Activated CD8-positive, alpha-beta memory T cell treated with anti-CD3 and anti-CD28 coated beads, Interleukin-2, amount 50 U/mL, for 4 hours (primary cell): ENCODE data around the gene PLVAP.
A peak's percentile ranks its signal among the peaks of the same experiment; 100 is the strongest.

ENCODE experiments used
- DNase-seq: peaks from one replicate; pipeline ENCODE4 v3.0.0-alpha.2; 2020

The PLVAP gene

DNA sequence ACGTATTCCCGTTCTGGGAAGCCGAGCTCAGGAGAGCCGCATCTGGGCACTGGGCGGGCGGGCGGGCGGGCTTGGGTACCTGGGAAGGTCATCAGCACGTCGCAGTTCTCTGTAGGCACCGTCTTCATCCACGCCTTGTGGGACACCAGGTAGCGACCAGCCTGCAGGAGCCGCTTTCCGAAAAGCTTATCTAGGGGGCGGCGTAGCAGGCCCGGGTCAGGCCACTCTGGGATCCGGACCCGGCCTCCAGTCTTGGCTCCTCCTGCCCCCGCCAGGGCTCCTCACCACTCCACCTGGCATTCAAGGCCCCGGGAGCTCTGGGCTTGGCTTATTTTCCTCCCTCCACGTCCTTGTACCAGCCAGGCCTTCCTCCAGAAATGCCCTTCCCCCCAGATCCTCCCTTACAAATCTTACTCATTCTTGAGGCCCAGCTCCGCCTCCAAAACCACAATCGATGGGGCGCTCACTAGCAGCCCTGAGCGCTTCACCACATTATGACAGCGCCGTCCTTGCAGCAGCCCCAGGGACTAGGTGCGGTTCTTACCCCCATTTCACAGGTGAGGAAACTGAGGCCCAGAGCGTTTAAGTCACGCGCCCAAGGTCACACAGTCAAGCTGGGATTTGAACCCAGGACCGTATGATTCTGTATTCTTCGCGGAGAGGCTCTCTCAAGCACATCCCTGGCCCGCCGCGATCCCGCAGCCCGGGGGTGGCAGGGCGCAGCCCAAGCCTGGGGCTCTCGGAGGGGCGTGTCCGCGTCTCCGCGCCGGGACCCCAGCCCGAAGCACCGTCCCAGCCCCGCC, 43.3 kb downstream of the PLVAP start:
- peak; percentile 78 for DNase-seq

DNA sequence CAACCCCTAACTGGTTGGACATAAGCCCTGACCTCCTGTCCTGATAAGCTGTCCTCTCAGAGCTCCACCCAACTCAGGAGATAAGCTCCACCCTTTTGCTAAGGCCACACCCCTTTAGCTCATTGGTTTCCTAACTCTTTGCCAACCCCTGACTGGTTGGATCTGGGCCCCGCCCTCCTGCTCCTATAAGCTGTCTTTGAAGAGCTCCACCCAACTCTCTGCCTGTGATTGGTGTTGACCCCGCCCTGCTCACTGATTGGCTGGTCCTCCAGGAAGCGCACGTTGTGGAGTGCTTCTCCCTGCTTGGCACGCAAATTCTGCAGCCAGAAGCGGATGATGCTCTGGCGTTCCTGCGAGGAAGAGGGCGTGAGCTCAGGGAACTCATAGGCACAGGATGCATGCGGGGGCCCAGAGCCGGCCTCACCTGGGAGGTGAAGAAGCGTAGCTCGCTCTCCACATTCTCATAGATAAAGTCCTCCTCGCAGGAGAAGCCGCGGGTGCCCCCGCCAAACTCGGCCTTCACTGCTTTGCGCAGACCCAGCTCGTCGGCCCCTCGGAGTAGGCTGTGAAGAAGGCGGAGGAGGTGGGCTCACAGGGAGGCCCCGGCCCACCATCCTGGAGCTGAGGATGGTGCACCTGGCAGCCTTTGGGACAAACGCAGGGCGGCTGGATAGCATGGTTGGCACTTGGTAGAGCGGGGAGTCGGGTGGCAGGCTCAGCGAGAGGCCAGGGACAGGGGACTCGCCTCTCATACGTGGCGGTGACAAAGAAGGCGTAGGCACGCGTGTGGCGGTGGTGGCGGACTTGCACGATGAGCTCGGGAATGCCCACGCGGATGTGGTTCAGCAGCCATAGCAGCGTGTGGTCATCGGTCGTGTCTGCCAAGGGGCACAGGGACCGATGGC, 44.2 kb downstream of the PLVAP start:
- no peak for DNase-seq

GRCh38 chr19:17332360-17332676, 44.8 kb downstream of the PLVAP start:
- no peak for DNase-seq

- no peak for DNase-seq
Observed at GRCh38 chr19:17331045-17331558, 46.0 kb downstream of the PLVAP start.

GRCh38 chr19:17330262-17331044, 46.7 kb downstream of the PLVAP start:
- DNase-seq: no peak

GRCh38 chr19:17329366-17330261, 47.5 kb downstream of the PLVAP start:
- DNase-seq: no peak

GRCh38 chr19:17328517-17329365, 48.4 kb downstream of the PLVAP start:
- peak; percentile 56 for DNase-seq

GRCh38 chr19:17327654-17328516, 49.3 kb downstream of the PLVAP start:
- peak; percentile 54 for DNase-seq

DNA sequence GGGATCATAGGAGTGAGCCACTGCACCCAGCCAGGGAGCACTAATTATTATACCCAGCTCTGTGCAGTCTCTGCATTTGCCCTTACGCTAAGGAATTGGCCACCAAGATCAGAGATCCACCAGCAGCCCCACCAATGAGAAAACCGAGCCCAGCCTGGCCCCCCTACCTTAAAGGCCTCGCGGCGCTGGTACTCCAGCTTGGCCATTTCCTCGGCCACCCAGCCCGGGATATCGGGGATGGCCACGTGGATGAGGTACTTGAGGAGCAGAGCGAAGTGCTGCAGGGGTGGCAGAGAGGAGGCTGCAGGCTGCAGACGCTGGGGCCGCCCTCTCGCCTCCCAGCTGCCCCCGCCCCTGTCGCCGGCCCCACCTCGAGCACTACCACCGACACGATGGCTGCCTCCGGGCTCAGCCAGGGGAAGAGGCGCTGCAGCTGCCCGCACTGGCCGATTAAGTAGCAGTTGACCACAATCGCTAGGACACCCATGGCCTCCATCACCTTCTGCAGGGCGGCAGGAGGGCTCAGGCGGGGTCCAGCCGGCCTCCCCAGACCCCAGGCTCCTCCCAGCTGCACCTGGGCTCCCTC, 50.0 kb downstream of the PLVAP start:
- DNase-seq: no peak

- DNase-seq: no peak
Observed at GRCh38 chr19:17326595-17326966, 50.6 kb downstream of the PLVAP start.

DNA sequence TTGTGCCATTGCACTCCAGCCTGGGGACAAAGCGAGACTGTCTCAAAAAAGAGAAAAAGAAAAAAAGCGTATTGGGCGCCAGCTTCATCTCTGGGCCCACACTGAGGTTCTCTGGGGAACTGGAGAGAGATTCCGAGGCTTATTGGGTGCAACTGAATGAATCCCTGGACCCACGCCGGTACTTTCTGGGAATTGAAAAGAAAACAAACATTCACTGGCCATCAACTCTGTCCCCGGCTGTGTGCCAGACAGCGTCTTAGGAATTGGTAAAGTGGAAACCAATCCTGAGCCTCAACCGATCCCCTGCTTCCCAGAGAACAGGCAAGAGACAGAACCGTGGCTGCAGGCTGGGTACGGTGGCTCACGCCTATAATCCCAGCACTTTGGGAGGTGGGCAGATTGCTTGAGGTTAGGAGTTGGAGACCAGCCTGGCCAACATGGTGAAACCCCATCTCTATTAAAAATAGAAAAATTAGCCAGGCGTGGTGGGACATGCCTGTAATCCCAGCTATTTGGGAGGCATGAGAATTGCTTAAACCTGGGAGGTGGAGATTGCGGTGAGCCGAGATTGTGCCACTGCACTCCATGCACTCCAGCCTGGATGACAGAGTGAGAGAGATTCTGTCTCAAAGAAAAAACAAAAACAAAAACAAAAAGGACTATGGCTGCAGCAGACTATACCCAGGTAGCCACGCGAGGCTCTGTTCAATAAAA, 51.1 kb downstream of the PLVAP start:
- no peak for DNase-seq

DNA sequence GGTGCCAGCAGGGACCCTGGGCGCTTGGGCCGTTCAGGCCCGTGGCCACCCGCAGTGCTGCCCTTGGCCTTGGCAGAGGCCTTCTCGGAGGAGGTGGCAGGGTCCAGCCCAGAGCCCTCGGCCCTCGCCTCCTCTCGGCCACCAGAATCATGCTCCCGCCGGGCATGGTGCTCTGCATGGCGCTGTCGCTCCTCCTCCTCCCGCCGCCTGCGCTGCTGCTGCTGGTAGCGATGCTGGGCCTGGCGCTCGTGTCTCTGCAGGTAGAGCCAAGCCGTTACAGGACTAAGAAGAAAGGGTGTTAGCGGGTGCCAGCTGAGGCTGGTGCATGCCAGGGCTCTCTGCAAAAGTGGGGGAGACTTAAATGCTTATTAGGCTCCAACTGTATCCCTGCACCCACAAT, 52.0 kb downstream of the PLVAP start:
- no peak for DNase-seq

DNA sequence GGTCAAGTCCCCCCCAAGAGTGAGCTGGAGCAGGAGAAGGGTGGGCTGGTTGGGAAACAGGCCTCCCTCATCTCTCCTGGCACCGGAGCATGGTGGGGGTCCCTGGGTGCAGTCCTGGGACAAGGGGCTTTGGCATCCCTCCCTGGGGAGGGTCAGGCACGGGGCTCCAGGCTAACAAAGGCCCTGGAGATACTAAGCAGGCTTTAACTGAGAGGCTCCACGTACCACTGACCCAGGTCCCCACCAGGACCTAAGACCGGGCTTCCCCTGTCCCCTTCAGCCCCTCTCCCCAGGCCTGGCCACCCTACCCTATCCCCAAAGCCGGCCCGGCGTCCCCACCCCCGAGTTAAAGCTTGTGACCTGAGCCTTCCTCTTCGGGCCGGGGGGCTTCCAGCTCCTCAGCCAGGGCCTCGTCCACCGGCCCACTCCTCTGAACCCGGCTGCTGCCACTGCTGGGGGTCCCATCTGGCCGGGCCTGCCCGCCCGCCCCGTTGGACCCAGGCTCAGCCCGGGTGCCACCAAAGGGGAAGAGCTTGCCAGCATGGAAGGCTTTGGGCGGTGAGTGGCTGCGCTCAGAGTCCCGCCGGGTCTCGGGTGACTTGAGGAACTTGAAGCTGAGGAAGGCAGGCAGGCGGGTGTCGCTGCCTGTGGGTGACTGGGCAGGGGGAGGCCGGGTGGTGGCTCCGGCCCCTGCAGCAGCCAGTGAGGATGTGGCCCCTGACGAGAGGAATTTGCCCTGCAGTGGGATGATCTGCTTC, 52.6 kb downstream of the PLVAP start:
- DNase-seq: no peak

- no peak for DNase-seq
Observed at GRCh38 chr19:17323964-17324332, 53.2 kb downstream of the PLVAP start.

GRCh38 chr19:17323300-17323963, 53.7 kb downstream of the PLVAP start:
- DNase-seq: no peak

DNA sequence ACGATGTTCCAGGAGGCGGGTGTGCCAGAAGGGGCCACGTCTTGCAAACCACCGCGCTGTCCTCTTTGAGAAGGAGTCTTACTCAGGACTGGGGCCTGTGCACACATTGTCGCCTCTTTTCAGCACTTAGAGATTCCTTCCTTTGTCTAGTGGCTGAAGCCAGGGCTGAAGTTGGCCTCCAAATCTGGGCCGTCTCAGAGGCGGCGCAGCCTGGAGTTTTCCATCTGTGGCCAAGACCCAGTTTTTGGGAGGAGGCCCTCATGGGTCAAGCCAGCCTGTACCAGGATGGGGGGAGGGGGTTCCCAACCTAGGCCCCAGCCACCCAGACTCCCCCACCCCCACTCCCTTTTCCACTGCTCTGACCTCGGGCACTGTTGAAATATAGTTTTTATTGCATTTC, 54.3 kb downstream of the PLVAP start:
- no peak for DNase-seq

GRCh38 chr19:17321655-17322489, 55.3 kb downstream of the PLVAP start:
- DNase-seq: no peak
